Brain microvascular endothelial cell (primary cell): Measurements from ENCODE around the gene ERBIN.
"Not testable (repeated sequence)": the region's sequence is repeated elsewhere in the genome, so short reads cannot be mapped to it uniquely, and the experiment has no call there.

Experiments used
- DNase-seq: peaks from one replicate; pipeline ENCODE4 v3.0.0-alpha.2; 2020
- H3K27ac ChIP-seq: fragments of 250-450 bp; sonication (Bioruptor Pico); 2 replicates; pipeline ENCODE4 v1.5.1; 2020; ENCODE audit warnings: mild to moderate bottlenecking, moderate library complexity
- H3K27me3 ChIP-seq: fragments of 250-450 bp; sonication (Bioruptor Pico); replicated peaks from 2 replicates; pipeline ENCODE4 v1.5.1; 2020; ENCODE audit warnings: mild to moderate bottlenecking
- H3K36me3 ChIP-seq: fragments of 250-450 bp; sonication (Bioruptor Pico); replicated peaks from 2 replicates; pipeline ENCODE4 v1.5.1; 2020; ENCODE audit warnings: mild to moderate bottlenecking
- H3K4me3 ChIP-seq: 2 replicates; pipeline ENCODE4 v1.5.1; 2011; ENCODE audit warnings: low read depth, mild to moderate bottlenecking, control low read depth, low read length, moderate library complexity
- CTCF ChIP-seq: IDR thresholded peaks from 2 replicates; pipeline ENCODE4 v1.5.1; 2011; ENCODE audit warnings: low read depth, mild to moderate bottlenecking, moderate library complexity, low read length, control low read depth, inconsistent platforms; ENCODE audit errors: missing control alignments
- in situ Hi-C: cut with HindIII; loops from 2 replicates; pipeline ENCODE4 v1.10.0; 2017; ENCODE audit warnings: low sequenced_read_pairs, low pct_ligation_motif_present

Gene ERBIN

DNA sequence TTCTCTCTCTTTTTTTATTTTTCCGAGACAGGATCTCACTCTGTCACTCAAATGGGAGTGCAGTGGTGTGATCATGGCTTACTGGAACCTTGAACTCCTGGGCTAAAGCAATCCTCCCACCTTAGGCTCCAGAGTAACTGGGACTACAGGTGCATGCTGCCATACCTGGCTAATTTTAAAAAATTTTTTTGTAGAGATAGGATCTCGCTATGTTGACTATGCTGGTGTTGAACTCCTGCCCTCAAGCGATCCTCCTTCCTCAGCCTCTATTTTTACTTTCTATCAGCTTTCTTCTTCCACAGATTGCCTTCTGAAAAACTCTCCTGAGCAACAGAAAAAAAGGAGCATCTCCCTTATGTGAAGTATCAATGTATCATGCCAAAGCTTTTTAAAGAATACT lies 14.1 kb upstream of the ERBIN start:
- TF ChIP-seq CTCF = no peak
- no peak overlapping the region for H3K4me3 ChIP-seq
- in situ Hi-C loops = no loop called here
- no peaks in the 10 kb centered on the region for H3K27me3 ChIP-seq
- H3K36me3 ChIP-seq = no peaks in the 10 kb centered on the region
- DNase-seq = no peak
- no peak overlapping the region for H3K27ac ChIP-seq

DNA sequence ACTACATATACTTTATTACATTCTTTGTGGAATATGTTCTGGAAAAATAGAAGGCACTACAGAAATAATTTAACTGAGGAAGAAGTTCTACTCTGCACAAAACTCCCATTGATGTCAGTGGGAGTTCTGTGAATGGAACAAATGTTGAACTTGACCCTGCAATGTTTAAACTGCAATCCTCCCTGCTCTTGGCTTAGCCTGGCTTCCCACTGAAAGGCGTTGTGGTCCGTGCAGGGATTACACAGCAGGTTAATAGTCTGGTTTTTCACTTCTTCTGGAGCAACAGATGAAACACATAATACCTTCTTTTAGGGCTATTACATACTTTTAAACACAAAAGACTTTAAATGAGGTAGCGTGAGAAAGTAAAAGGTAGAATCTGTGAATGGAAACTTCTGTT lies 12.9 kb upstream of the ERBIN start:
- in situ Hi-C loops = no loop called here
- Histone ChIP-seq H3K36me3 (no peaks in the 10 kb centered on the region), H3K4me3 (no peak overlapping the region), H3K27ac (no peak overlapping the region), H3K27me3 (no peaks in the 10 kb centered on the region)
- no peak for TF ChIP-seq CTCF
- no peak for DNase-seq

GRCh38 chr5:65914641-65915196 lies 11.7 kb upstream of the ERBIN start:
- Histone ChIP-seq H3K27me3 (no peaks in the 10 kb centered on the region), H3K36me3 (no peaks in the 10 kb centered on the region), H3K27ac (no peak overlapping the region), H3K4me3 (no peak overlapping the region)
- TF ChIP-seq CTCF = no peak
- DNase-seq = no peak
- in situ Hi-C loops = no loop called here

DNA sequence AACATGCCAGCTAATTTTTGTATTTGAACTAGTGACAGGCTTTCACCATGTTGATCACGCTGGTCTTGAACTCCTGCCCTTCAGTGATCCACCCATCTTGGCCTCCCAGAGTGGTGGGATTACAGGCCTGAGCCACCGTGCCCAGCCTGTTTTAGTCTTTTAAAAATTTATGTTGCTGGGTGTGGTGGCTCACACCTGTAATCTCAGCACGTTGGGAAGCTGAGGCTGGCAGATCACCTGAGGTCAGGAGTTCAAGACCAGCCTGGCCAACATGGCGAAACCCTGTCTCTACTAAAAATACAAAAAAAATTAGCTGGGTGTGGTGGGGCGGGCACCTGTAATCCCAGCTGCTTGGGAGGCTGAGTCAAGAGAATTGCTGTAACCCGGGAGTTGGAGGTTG lies 10.7 kb upstream of the ERBIN start:
- H3K4me3 ChIP-seq, DNase-seq, H3K27ac ChIP-seq, H3K36me3 ChIP-seq, in situ Hi-C loops, H3K27me3 ChIP-seq: not testable (repeated sequence)

DNA sequence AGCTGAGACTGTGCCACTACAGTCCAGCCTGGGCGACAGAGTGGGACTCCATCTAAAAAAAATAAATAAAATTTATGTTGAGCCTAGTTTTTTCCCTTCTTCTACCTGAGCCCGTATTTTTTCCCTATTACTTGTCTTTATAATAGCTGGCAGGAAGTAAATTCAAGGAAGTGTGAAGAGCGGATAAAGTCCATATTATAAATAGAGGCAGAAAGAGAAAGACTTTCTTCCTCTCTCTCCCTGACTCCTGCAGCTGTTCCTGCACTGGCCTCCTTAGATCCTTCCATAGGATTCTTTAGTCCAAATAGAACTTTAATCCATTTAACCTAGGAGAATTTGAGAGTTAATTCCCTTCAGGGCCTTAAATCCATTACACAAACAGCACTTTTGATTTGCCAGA lies 10.3 kb upstream of the ERBIN start:
- in situ Hi-C loops = no loop called here
- no peak for TF ChIP-seq CTCF

GRCh38 chr5:65916636-65917035 lies 9.7 kb upstream of the ERBIN start:
- H3K27me3 ChIP-seq = no peaks in the 10 kb centered on the region
- no peak for TF ChIP-seq CTCF
- no peak overlapping the region for H3K4me3 ChIP-seq
- H3K36me3 ChIP-seq = no peaks in the 10 kb centered on the region
- no peak for DNase-seq
- in situ Hi-C loops = no loop called here
- H3K27ac ChIP-seq = no peak overlapping the region

More for the DNA sequence above, 10.3 kb upstream of the ERBIN start:
- DNase-seq = no peak
- no peak overlapping the region for H3K27ac ChIP-seq
- H3K4me3 ChIP-seq = no peak overlapping the region
- H3K27me3 ChIP-seq = no peaks in the 10 kb centered on the region
- H3K36me3 ChIP-seq = no peaks in the 10 kb centered on the region
